Left ventricle myocardium inferior (tissue), 1 donor: ENCODE data around the gene TUT1. TPM values are rescaled to one million over a fixed set of nuclear protein-coding genes. Genes with fewer than 3 reads are reported as not detected.
"Not testable (repeated sequence)": the region's sequence is repeated elsewhere in the genome, so short reads cannot be mapped to it uniquely, and the experiment has no call there.

Source experiments
- DNase-seq: peaks from one replicate; pipeline ENCODE4 v3.0.0-alpha.2; 2020
- H3K27ac ChIP-seq: fragments of 200-600 bp; replicated peaks from 2 replicates; pipeline ENCODE4 v1.8.0; 2021
- H3K27me3 ChIP-seq: fragments of 200-600 bp; 2 replicates; pipeline ENCODE4 v1.8.0; 2021; ENCODE audit warnings: low read depth
- H3K36me3 ChIP-seq: fragments of 200-600 bp; 2 replicates; pipeline ENCODE4 v1.8.0; 2021
- H3K4me1 ChIP-seq: fragments of 200-600 bp; 2 replicates; pipeline ENCODE4 v1.8.0; 2021
- H3K4me3 ChIP-seq: fragments of 200-600 bp; 2 replicates; pipeline ENCODE4 v1.8.0; 2021; ENCODE audit warnings: mild to moderate bottlenecking, moderate library complexity
- H3K9me3 ChIP-seq: fragments of 200-600 bp; replicated peaks from 2 replicates; pipeline ENCODE4 v1.8.0; 2021
- intact Hi-C: fragments of 100-400 bp; cut with micrococcal nuclease; formaldehyde crosslinking; loops from one replicate; pipeline ENCODE4 v1.11.0; 2022
- total RNA-seq: library from RNA; stranded (reverse); fragmentation: NEBNext Ultra II Directional; extraction: Animal tissue kit (Norgen Biotek cat#: 25700); gene quantifications from one replicate; pipeline ENCODE4 v1.2.1, GENCODE V29; 2021
- TF ChIP-seq, protein P1 (sequence below): fragments of 200-600 bp; IDR thresholded peaks from 2 replicates; pipeline ENCODE4 v1.8.0; 2021; ENCODE audit warnings: antibody characterized with exemption, mild to moderate bottlenecking, borderline replicate concordance
- donor health status: DM: no; HTN: yes; CAD: no; lungs with severe emphysema.

TUT1 gene
- total RNA-seq, 1 donor from 2014 or later = 12.5 TPM

DNA sequence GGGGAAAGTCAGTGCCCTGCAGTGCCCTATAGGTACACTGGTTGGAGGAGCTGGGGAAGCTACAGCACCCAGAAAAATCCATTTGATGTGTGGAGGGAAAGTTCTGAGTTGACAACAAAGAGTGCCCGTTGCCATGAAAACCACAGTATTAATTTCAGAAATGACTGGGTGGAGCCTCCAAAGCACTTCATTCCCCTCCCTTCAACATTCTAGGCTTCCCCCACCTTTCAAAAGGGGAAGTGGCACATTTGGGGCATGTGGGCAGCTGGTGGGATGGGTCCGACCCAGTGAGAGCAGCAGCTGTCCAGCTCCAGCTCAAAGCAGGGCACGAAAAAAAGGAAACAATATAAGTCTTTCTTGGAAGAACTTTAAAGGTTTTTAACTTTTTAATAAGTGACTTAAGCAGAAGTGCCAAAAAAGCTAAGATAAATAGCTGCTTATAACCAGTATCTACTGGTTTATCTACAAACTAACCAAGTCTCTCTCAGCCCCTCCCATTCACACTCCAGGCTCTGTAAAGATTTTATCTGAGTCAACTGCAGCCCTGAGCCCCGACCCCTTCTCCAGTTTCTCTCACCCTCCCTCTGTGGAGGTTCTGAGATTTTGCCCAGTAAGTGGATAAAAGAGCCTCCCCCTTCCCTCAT is 35.7 kb downstream of the TUT1 start:
- TF ChIP-seq, protein P1, sequence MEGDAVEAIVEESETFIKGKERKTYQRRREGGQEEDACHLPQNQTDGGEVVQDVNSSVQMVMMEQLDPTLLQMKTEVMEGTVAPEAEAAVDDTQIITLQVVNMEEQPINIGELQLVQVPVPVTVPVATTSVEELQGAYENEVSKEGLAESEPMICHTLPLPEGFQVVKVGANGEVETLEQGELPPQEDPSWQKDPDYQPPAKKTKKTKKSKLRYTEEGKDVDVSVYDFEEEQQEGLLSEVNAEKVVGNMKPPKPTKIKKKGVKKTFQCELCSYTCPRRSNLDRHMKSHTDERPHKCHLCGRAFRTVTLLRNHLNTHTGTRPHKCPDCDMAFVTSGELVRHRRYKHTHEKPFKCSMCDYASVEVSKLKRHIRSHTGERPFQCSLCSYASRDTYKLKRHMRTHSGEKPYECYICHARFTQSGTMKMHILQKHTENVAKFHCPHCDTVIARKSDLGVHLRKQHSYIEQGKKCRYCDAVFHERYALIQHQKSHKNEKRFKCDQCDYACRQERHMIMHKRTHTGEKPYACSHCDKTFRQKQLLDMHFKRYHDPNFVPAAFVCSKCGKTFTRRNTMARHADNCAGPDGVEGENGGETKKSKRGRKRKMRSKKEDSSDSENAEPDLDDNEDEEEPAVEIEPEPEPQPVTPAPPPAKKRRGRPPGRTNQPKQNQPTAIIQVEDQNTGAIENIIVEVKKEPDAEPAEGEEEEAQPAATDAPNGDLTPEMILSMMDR = no peak
- H3K27ac ChIP-seq = peak overlapping the region; percentile 94
- H3K9me3 ChIP-seq = no peaks in the 10 kb centered on the region
- H3K36me3 ChIP-seq = peaks cover 32% of the 10 kb centered on the region
- H3K4me3 ChIP-seq = peak overlapping the region; percentile 39
- H3K27me3 ChIP-seq = no peaks in the 10 kb centered on the region
- intact Hi-C loops = no loop called here
- DNase-seq = peak; percentile 39
- H3K4me1 ChIP-seq = peaks cover 90% of the 10 kb centered on the region

- DNase-seq = peak; percentile 30
- H3K4me1 ChIP-seq = peaks cover 90% of the 10 kb centered on the region
- no peaks in the 10 kb centered on the region for H3K9me3 ChIP-seq
- H3K27ac ChIP-seq = peak overlapping the region; percentile 94
- no peak overlapping the region for H3K4me3 ChIP-seq
- TF ChIP-seq, protein P1 = no peak
- no peaks in the 10 kb centered on the region for H3K27me3 ChIP-seq
- peaks cover 26% of the 10 kb centered on the region for H3K36me3 ChIP-seq
- intact Hi-C loops = no loop called here
Measured at GRCh38 chr11:62554387-62555167, 36.7 kb downstream of the TUT1 start.

DNA sequence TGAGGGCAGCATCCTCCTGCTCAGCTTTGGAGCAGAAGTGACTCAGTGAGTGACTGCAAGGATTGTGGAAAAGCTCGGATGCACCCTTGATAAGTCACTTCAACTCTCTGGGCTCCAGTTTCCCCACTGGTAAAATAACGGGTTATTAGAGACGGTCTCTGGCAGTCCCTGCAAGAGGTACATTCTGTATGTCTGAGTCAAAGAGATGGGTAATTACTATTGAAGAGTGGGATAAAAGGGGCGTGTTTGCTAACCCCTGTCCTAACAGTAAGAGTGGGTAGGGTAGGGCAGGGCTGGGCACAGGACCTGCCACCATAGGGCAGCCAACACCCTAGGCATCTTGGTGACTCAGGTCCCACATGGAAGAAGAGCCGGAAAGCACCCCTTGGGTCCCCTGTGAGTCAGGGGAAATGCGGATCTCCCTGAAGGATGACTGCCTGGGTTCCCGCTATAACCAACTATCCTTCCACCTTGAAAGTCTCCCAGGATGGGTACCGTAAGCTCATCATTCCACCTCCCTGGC is 37.4 kb downstream of the TUT1 start:
- intact Hi-C loops = no loop called here
- no peaks in the 10 kb centered on the region for H3K27me3 ChIP-seq
- peaks cover 90% of the 10 kb centered on the region for H3K4me1 ChIP-seq
- H3K27ac ChIP-seq = peak overlapping the region; percentile 94
- peaks cover 19% of the 10 kb centered on the region for H3K36me3 ChIP-seq
- TF ChIP-seq, protein P1 = no peak
- no peaks in the 10 kb centered on the region for H3K9me3 ChIP-seq
- H3K4me3 ChIP-seq = peak overlapping the region; percentile 49
- DNase-seq = no peak

GRCh38 chr11:62553080-62553838 is 38.1 kb downstream of the TUT1 start:
- peak overlapping the region; percentile 94 for H3K27ac ChIP-seq
- peak overlapping the region; percentile 49 for H3K4me3 ChIP-seq
- peaks cover 96% of the 10 kb centered on the region for H3K4me1 ChIP-seq
- DNase-seq = peak; percentile 86
- H3K27me3 ChIP-seq = no peaks in the 10 kb centered on the region
- no peaks in the 10 kb centered on the region for H3K9me3 ChIP-seq
- TF ChIP-seq, protein P1 = no peak
- peaks cover 12% of the 10 kb centered on the region for H3K36me3 ChIP-seq
- intact Hi-C loops = no loop called here

DNA sequence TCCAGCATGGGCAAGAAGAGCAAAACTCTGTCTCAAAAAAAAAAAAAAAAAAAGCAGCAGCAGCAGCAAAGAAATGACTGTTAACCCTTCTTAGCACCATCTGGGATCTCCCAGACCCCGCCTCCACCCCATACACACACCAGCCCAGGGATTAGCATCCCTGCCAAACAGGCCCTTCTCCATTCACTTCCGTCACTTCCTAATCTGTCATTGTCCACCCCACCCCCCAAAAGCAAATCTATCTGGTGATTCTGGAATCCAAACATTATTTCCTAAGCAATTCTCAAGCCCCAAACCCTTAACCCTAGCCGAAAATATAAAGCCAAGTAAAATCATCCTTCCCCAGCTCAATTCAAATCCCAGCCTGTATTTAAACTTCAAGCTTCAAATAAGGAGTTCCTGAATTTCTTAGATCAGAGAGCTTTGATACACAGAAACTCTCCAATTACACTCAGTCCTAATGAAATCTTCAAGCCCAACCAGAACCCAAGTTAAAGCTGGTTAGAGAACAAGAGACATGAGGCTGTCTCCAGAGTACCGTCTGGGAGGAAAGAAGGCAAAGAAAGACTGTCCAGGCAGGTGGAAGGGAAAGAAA is 38.7 kb downstream of the TUT1 start:
- peak overlapping the region; percentile 49 for H3K4me3 ChIP-seq
- H3K27ac ChIP-seq = peak overlapping the region; percentile 94
- H3K27me3 ChIP-seq = no peaks in the 10 kb centered on the region
- H3K36me3 ChIP-seq = peaks cover 6% of the 10 kb centered on the region
- intact Hi-C loops = no loop called here
- H3K4me1 ChIP-seq = peaks cover 100% of the 10 kb centered on the region
- DNase-seq = peak; percentile 26
- H3K9me3 ChIP-seq = no peaks in the 10 kb centered on the region
- TF ChIP-seq, protein P1 = no peak

DNA sequence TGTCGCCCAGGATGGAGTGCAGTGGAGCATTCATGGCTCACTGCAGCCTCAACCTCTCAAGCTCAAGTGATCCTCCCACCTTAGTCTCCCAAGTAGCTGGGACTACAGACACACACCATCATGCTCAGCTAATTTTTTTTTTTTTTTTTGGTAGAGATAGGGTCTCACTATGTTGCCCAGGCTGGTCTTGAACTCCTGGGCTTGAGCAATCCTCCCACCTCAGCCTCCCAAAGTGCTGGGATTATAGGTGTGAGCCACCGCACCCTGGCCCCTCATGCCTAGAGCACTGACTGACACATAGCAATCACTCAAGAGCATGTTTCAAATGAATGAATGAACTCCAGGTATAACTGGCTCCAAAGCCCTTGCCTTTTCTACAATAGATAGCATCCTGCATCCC is 40.8 kb downstream of the TUT1 start:
- H3K27me3 ChIP-seq, intact Hi-C loops, H3K9me3 ChIP-seq, H3K4me3 ChIP-seq, DNase-seq, H3K36me3 ChIP-seq: not testable (repeated sequence)
- H3K27ac ChIP-seq = peak overlapping the region; percentile 100
- peaks cover 98% of the 10 kb centered on the region for H3K4me1 ChIP-seq
